IMR-90 (cell line): ENCODE data around the gene FBXW2. TPM values are rescaled to one million over a fixed set of nuclear protein-coding genes. Genes with fewer than 3 reads are reported as not detected.

ENCODE experiments used
- ATAC-seq: fragments of 200-7000 bp; cut with Tn5 transposase; 2 replicates; pipeline ENCODE4 v1.9.1; 2020; ENCODE audit warnings: low read depth, mild to moderate bottlenecking, moderate library complexity
- BruUV-seq: library from RNA; stranded (reverse); fragments of 400-500 nt; replicated peaks from 2 replicates; lab custom pipeline; 2021; lab: Mats Ljungman, UMichigan
- CTCF ChIA-PET: fragments of 300-600 bp; formaldehyde crosslinking; extraction: SDS; loops from one replicate; lab custom pipeline; 2021; ENCODE audit warnings: antibody characterized with exemption; lab: Yijun Ruan, JAX
- POLR2A ChIA-PET: fragments of 300-600 bp; sonication (Branson Sonifier 250); formaldehyde crosslinking; loops from one replicate; lab custom pipeline; 2022; ENCODE audit warnings: antibody characterized with exemption; ENCODE audit not compliant: unreplicated experiment; lab: Charles Lee
- DNase-seq: peaks from one replicate; pipeline ENCODE4 v3.0.0; 2013
- H2AFZ ChIP-seq: replicated peaks from 2 replicates; pipeline ENCODE3; 2013; ENCODE audit warnings: low read length, mild to moderate bottlenecking; ENCODE audit not compliant: poor library complexity
- H2AK5ac ChIP-seq: 2 replicates; pipeline ENCODE4 v1.6.1; 2013; ENCODE audit warnings: low read depth, low read length, inconsistent platforms
- H2AK9ac ChIP-seq: replicated peaks from 2 replicates; pipeline ENCODE3; 2013; ENCODE audit warnings: mild to moderate bottlenecking, low read depth, low read length, moderate library complexity; ENCODE audit not compliant: poor library complexity
- H2BK120ac ChIP-seq: 2 replicates; pipeline ENCODE4 v1.6.1; 2013; ENCODE audit warnings: low read depth, low read length, inconsistent platforms
- H2BK15ac ChIP-seq: 3 replicates; pipeline ENCODE4 v1.6.1; 2013; ENCODE audit warnings: low read depth, low read length, inconsistent platforms
- H2BK20ac ChIP-seq: 2 replicates; pipeline ENCODE4 v1.6.1; 2013; ENCODE audit warnings: low read depth, mild to moderate bottlenecking, inconsistent platforms, low read length, moderate library complexity
- H2BK5ac ChIP-seq: 2 replicates; pipeline ENCODE4 v1.6.1; 2013; ENCODE audit warnings: mild to moderate bottlenecking, low read depth, low read length, inconsistent platforms; ENCODE audit not compliant: poor library complexity, severe bottlenecking
- H3K14ac ChIP-seq: replicated peaks from 2 replicates; pipeline ENCODE4 v1.6.1; 2013; ENCODE audit warnings: low read depth, low read length, inconsistent platforms
- H3K18ac ChIP-seq: 2 replicates; pipeline ENCODE4 v1.6.1; 2013; ENCODE audit warnings: low read depth, low read length, control low read depth
- H3K23ac ChIP-seq: 2 replicates; pipeline ENCODE4 v1.6.1; 2013; ENCODE audit warnings: low read depth, low read length, inconsistent platforms
- H3K27ac ChIP-seq: 2 replicates; pipeline ENCODE4 v1.5.1; 2013; ENCODE audit warnings: mild to moderate bottlenecking, control low read depth, low read length; ENCODE audit not compliant: insufficient read depth
- H3K27me3 ChIP-seq: 2 replicates; pipeline ENCODE4 v1.6.1; 2013; ENCODE audit warnings: low read length; ENCODE audit not compliant: control insufficient read depth, insufficient read depth
- H3K36me3 ChIP-seq: 2 replicates; pipeline ENCODE4 v1.6.1; 2013; ENCODE audit warnings: low read length, mixed read lengths; ENCODE audit not compliant: control insufficient read depth, insufficient read depth
- H3K4ac ChIP-seq: 2 replicates; pipeline ENCODE4 v1.6.1; 2013; ENCODE audit warnings: low read depth, low read length, inconsistent platforms
- H3K4me1 ChIP-seq: 2 replicates; pipeline ENCODE4 v1.6.1; 2013; ENCODE audit warnings: low read length, mixed read lengths; ENCODE audit not compliant: control insufficient read depth, insufficient read depth
- H3K4me2 ChIP-seq: 2 replicates; pipeline ENCODE4 v1.6.1; 2013; ENCODE audit warnings: low read depth, mild to moderate bottlenecking, control low read depth, low read length, moderate library complexity
- H3K4me3 ChIP-seq: 2 replicates; pipeline ENCODE4 v1.5.1; 2013; ENCODE audit warnings: low read depth, mild to moderate bottlenecking, control low read depth, low read length, moderate library complexity; ENCODE audit not compliant: insufficient read depth
- H3K56ac ChIP-seq: 2 replicates; pipeline ENCODE4 v1.6.1; 2013; ENCODE audit warnings: low read length, inconsistent platforms; ENCODE audit not compliant: insufficient read depth; ENCODE audit errors: extremely low read depth
- H3K79me1 ChIP-seq, 2 experiments: 2 replicates each; pipeline ENCODE4 v1.6.1; 2013; ENCODE audit warnings: low read length in 2 of 2, inconsistent platforms in 1 of 2, low read depth in 1 of 2
- H3K9ac ChIP-seq: 2 replicates; pipeline ENCODE4 v1.6.1; 2013; ENCODE audit warnings: low read depth, low read length, control low read depth
- H3K9me1 ChIP-seq: 2 replicates; pipeline ENCODE4 v1.6.1; 2013; ENCODE audit warnings: low read length, inconsistent platforms; ENCODE audit not compliant: insufficient read depth
- H3K9me3 ChIP-seq: 2 replicates; pipeline ENCODE4 v1.6.1; 2013; ENCODE audit warnings: low read length; ENCODE audit not compliant: control insufficient read depth, insufficient read depth
- H4K20me1 ChIP-seq: 2 replicates; pipeline ENCODE4 v1.6.1; 2013; ENCODE audit warnings: low read length, inconsistent platforms; ENCODE audit not compliant: insufficient read depth
- H4K5ac ChIP-seq: 2 replicates; pipeline ENCODE4 v1.6.1; 2013; ENCODE audit warnings: mild to moderate bottlenecking, low read depth, low read length, control low read depth
- H4K8ac ChIP-seq, 2 experiments: 2 replicates each; pipeline ENCODE4 v1.6.1; 2013; ENCODE audit warnings: low read depth in 2 of 2, low read length in 2 of 2, control low read depth in 1 of 2, inconsistent platforms in 1 of 2
- H4K91ac ChIP-seq: 2 replicates; pipeline ENCODE4 v1.6.1; 2013; ENCODE audit warnings: low read depth, low read length, inconsistent platforms; ENCODE audit not compliant: insufficient read depth
- CEBPB ChIP-seq: IDR thresholded peaks from 2 replicates; pipeline ENCODE4 v1.6.1; 2012; ENCODE audit warnings: low read depth, low read length, improper control_type of control experiment
- NFE2L2 ChIP-seq: fragments of 150-350 bp; IDR thresholded peaks from 2 replicates; pipeline ENCODE4 v1.6.1; 2016; ENCODE audit warnings: low read depth, mild to moderate bottlenecking, low read length
- USF2 ChIP-seq: fragments of 150-350 bp; IDR thresholded peaks from 2 replicates; pipeline ENCODE4 v1.6.1; 2017; ENCODE audit warnings: mild to moderate bottlenecking, antibody characterized with exemption, low read length, low read depth
- WGBS, 2 experiments: methylation state at CpG; one replicate each; pipeline versions ENCODE4 v1.1.5 to v1.1.7; 2013; ENCODE audit warnings: missing lambda C conversion rate in 2 of 2; ENCODE audit not compliant: insufficient read length in 1 of 2; ENCODE audit errors: extremely low coverage in 2 of 2; 5-methylcytosine and 5-hydroxymethylcytosine counted together
- dilution Hi-C: fragments of 300-500 bp; cut with HindIII; formaldehyde crosslinking; loops from one replicate; pipeline ENCODE4 v1.14.3; 2018; ENCODE audit warnings: low sequenced_read_pairs; ENCODE audit not compliant: unreplicated experiment
- in situ Hi-C: fragments of 300-500 bp; cut with MboI; formaldehyde crosslinking; loops from 3 replicates; pipeline ENCODE4 v1.14.3; 2019; ENCODE audit warnings: low sequenced_read_pairs, inconsistent platforms, mixed read lengths
- intact Hi-C: fragments of 100-400 bp; cut with micrococcal nuclease; formaldehyde crosslinking; loops from 2 replicates; pipeline ENCODE4 v1.10.0; 2022
- polyA plus RNA-seq, 3 experiments: library from polyadenylated mRNA; depleted of rRNA; stranded (reverse); fragments of >200 nt; gene quantifications; 2 replicates each; pipeline ENCODE4 v1.2.3, GENCODE V29; 2012; ENCODE audit warnings: low replicate concordance in 1 of 3
- total RNA-seq: library from RNA; depleted of rRNA; stranded (reverse); fragments of >200 nt; gene quantifications from 2 replicates; pipeline ENCODE4 v1.2.3, GENCODE V29; 2012

Gene FBXW2
- total and polyA plus RNA-seq, 2 of the 4 experiments (the other 2 are of a cell fraction) = 27.1 to 43.5 TPM

- peaks cover 12 to 15% of the 10 kb centered on the region in 2 experiments for H3K79me1 ChIP-seq
- no peak overlapping the region for H3K56ac ChIP-seq
- no peak overlapping the region for H2BK120ac ChIP-seq
- H2BK20ac ChIP-seq = no peak overlapping the region
- no peak overlapping the region for H3K27ac ChIP-seq
- H3K23ac ChIP-seq = no peak overlapping the region
- 87 to 100% methylated on average over 1 to 3 of the region's 3 CpGs for WGBS, 2 experiments
- H3K18ac ChIP-seq = no peak overlapping the region
- no peak overlapping the region for H2BK5ac ChIP-seq
- no peak overlapping the region for H3K4me2 ChIP-seq
- no peak overlapping the region for H4K91ac ChIP-seq
- H2AFZ ChIP-seq = no peak overlapping the region
- H3K9me1 ChIP-seq = no peaks in the 10 kb centered on the region
- no peak overlapping the region for H2BK15ac ChIP-seq
- intact Hi-C loops = no loop called here
- POLR2A ChIA-PET = no interaction called here
- no peak overlapping the region for H2AK9ac ChIP-seq
- no peak overlapping the region for H3K14ac ChIP-seq
- H4K20me1 ChIP-seq = no peaks in the 10 kb centered on the region
- H4K8ac ChIP-seq = no peak overlapping the region
- no peaks in the 10 kb centered on the region for H3K27me3 ChIP-seq
- H3K9ac ChIP-seq = no peak overlapping the region
- H4K5ac ChIP-seq = no peak overlapping the region
- DNase-seq (no peak), ATAC-seq (no peak)
- H2AK5ac ChIP-seq = no peak overlapping the region
- BruUV-seq = no TSS peak
- in situ Hi-C loops = loop anchor here (25.0 kb wide), 1 partner anchor 620 kb away; no protein-coding TSS in a partner anchor
- no peak overlapping the region for H3K4me3 ChIP-seq
- no peak overlapping the region for H3K4ac ChIP-seq
- dilution Hi-C loops = no loop called here
- CTCF ChIA-PET = interaction anchor here (1.3 to 1.7 kb wide), 2 partner anchors 12 kb away, joined by 7 read pairs; no protein-coding TSS in a partner anchor
- no peaks in the 10 kb centered on the region for H3K4me1 ChIP-seq
- no peaks in the 10 kb centered on the region for H3K9me3 ChIP-seq
- H3K36me3 ChIP-seq = peaks cover 23% of the 10 kb centered on the region
- TF ChIP-seq USF2 (no peak), CEBPB (no peak), NFE2L2 (no peak)
Observed at GRCh38 chr9:120767451-120767850, 25.8 kb downstream of the FBXW2 start.
